ENCODE results near the gene MLST8.

MLST8 gene

DNA sequence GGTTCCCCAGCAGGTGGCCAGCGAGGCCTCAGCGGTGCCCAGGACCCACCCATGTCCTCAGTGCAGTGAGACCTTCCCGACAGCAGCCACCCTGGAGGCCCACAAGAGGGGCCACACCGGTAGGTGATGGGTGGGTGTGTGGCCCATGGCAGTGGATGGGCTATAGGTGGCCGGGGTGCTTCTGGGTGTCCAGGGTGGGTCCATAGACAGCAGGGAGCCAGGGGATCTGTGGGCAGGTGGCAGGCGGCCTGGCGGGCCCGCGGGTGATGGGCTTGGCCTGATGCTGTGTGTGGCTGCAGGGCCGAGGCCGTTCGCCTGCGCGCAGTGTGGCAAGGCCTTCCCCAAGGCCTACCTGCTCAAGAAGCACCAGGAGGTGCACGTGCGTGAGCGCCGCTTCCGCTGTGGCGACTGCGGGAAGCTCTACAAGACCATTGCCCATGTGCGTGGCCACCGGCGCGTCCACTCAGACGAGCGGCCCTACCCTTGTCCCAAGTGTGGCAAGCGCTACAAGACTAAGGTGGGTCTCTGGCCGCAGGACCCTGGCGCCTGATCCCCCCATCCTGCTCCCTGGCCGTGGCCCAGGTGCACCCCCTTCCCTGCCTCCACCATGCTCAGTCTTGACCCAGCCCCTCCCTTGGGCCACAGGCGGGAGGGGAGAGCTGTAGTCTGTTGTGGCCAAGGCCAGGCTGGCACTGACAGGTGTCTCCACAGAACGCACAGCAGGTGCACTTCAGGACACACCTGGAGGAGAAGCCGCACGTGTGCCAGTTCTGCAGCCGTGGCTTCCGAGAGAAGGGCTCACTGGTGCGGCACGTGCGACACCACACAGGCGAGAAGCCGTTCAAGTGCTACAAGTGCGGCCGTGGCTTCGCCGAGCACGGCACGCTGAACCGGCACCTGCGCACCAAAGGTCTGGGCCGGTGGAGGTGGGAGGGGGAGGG lies 28.9 kb downstream of the MLST8 start:
- no peak overlapping the region for H3K9ac ChIP-seq (ENCODE audit: low read length in 2 of 2)
- H3K36me3 ChIP-seq (ENCODE audit: control insufficient read depth in 2 of 2, insufficient read depth in 2 of 2, low read length in 2 of 2): peaks cover 47% of the 10 kb centered on the region in 2 donors
- H3K27ac ChIP-seq (ENCODE audit: low read length): no peak overlapping the region
- H3K27me3 ChIP-seq (ENCODE audit: control insufficient read depth in 1 of 2, insufficient read depth in 2 of 2, low read length in 2 of 2): peaks cover 22 to 31% of the 10 kb centered on the region in 2 donors
- no peaks in the 10 kb centered on the region for H3K9me3 ChIP-seq (ENCODE audit: control insufficient read depth in 2 of 2, low read length in 2 of 2)
- no peak overlapping the region for H3K4me3 ChIP-seq (ENCODE audit: low read length in 2 of 2)
- peaks cover 21% of the 10 kb centered on the region for H3K4me1 ChIP-seq (ENCODE audit: control insufficient read depth, insufficient read depth, low read length)

DNA sequence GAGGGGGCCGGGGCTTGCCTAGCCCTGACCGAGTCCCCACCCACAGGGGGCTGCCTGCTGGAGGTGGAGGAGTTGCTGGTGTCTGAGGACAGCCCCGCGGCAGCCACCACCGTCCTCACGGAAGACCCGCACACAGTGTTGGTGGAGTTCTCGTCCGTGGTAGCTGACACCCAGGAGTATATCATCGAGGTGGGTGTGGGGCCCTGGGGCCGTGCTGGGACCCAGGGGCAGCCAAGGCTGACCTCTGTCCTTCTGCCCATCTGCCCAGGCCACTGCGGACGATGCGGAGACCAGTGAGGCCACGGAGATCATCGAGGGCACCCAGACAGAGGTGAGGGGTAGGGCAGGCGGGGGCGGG lies 29.5 kb downstream of the MLST8 start:
- Histone ChIP-seq H3K4me1 (ENCODE audit: control insufficient read depth, insufficient read depth, low read length) (peaks cover 21% of the 10 kb centered on the region), H3K36me3 (ENCODE audit: control insufficient read depth in 2 of 2, insufficient read depth in 2 of 2, low read length in 2 of 2) (peaks cover 41 to 42% of the 10 kb centered on the region in 2 donors), H3K9me3 (ENCODE audit: control insufficient read depth in 2 of 2, low read length in 2 of 2) (no peaks in the 10 kb centered on the region), H3K9ac (ENCODE audit: low read length in 2 of 2) (no peak overlapping the region), H3K4me3 (ENCODE audit: low read length in 2 of 2) (no peak overlapping the region), H3K27ac (ENCODE audit: low read length) (no peak overlapping the region), H3K27me3 (ENCODE audit: control insufficient read depth in 1 of 2, insufficient read depth in 2 of 2, low read length in 2 of 2) (peaks cover 22 to 31% of the 10 kb centered on the region in 2 donors)

GRCh38 chr16:2235234-2235651 lies 30.0 kb downstream of the MLST8 start:
- H3K9me3 ChIP-seq (ENCODE audit: control insufficient read depth in 2 of 2, low read length in 2 of 2): no peaks in the 10 kb centered on the region
- H3K27me3 ChIP-seq (ENCODE audit: control insufficient read depth in 1 of 2, insufficient read depth in 2 of 2, low read length in 2 of 2): peaks cover 22 to 31% of the 10 kb centered on the region in 2 donors
- peaks cover 21% of the 10 kb centered on the region for H3K4me1 ChIP-seq (ENCODE audit: control insufficient read depth, insufficient read depth, low read length)
- H3K4me3 ChIP-seq (ENCODE audit: low read length in 2 of 2): no peak overlapping the region
- no peak overlapping the region for H3K9ac ChIP-seq (ENCODE audit: low read length in 2 of 2)
- peaks cover 38 to 39% of the 10 kb centered on the region in 2 donors for H3K36me3 ChIP-seq (ENCODE audit: control insufficient read depth in 2 of 2, insufficient read depth in 2 of 2, low read length in 2 of 2)
- no peak overlapping the region for H3K27ac ChIP-seq (ENCODE audit: low read length)

- no peak overlapping the region for H3K9ac ChIP-seq (ENCODE audit: low read length in 2 of 2)
- peaks cover 38 to 39% of the 10 kb centered on the region in 2 donors for H3K36me3 ChIP-seq (ENCODE audit: control insufficient read depth in 2 of 2, insufficient read depth in 2 of 2, low read length in 2 of 2)
- peaks cover 21% of the 10 kb centered on the region for H3K4me1 ChIP-seq (ENCODE audit: control insufficient read depth, insufficient read depth, low read length)
- H3K27me3 ChIP-seq (ENCODE audit: control insufficient read depth in 1 of 2, insufficient read depth in 2 of 2, low read length in 2 of 2): peaks cover 22 to 31% of the 10 kb centered on the region in 2 donors
- H3K4me3 ChIP-seq (ENCODE audit: low read length in 2 of 2): no peak overlapping the region
- no peak overlapping the region for H3K27ac ChIP-seq (ENCODE audit: low read length)
- no peaks in the 10 kb centered on the region for H3K9me3 ChIP-seq (ENCODE audit: control insufficient read depth in 2 of 2, low read length in 2 of 2)
These were observed 30.6 kb downstream of the MLST8 start for GRCh38 chr16:2235695-2236336.

- H3K27ac ChIP-seq (ENCODE audit: low read length): no peak within 1 kb of the TSS
- peaks cover 21% of the 10 kb centered on the region for H3K4me1 ChIP-seq (ENCODE audit: control insufficient read depth, insufficient read depth, low read length)
- no peak within 1 kb of the TSS for H3K9ac ChIP-seq (ENCODE audit: low read length in 2 of 2)
- H3K27me3 ChIP-seq (ENCODE audit: control insufficient read depth in 1 of 2, insufficient read depth in 2 of 2, low read length in 2 of 2): peaks cover 22 to 31% of the 10 kb centered on the region in 2 donors
- H3K4me3 ChIP-seq (ENCODE audit: low read length in 2 of 2): peak within 1 kb of the TSS in 1 of 2 donors; percentile 63
- peaks cover 33 to 36% of the 10 kb centered on the region in 2 donors for H3K36me3 ChIP-seq (ENCODE audit: control insufficient read depth in 2 of 2, insufficient read depth in 2 of 2, low read length in 2 of 2)
- no peaks in the 10 kb centered on the region for H3K9me3 ChIP-seq (ENCODE audit: control insufficient read depth in 2 of 2, low read length in 2 of 2)
These were observed 31.3 kb downstream of the MLST8 start, which contains the start of gene DNASE1L2 for GRCh38 chr16:2236337-2237101. DNASE1L2 (plus strand) TSS chr16:2236444; CDS start chr16:2236817, 373 bp downstream.

GRCh38 chr16:2237102-2237482 lies 31.8 kb downstream of the MLST8 start:
- peaks cover 20 to 31% of the 10 kb centered on the region in 2 donors for H3K27me3 ChIP-seq (ENCODE audit: control insufficient read depth in 1 of 2, insufficient read depth in 2 of 2, low read length in 2 of 2)
- no peak overlapping the region for H3K27ac ChIP-seq (ENCODE audit: low read length)
- H3K4me1 ChIP-seq (ENCODE audit: control insufficient read depth, insufficient read depth, low read length): peaks cover 21% of the 10 kb centered on the region
- peaks cover 27 to 30% of the 10 kb centered on the region in 2 donors for H3K36me3 ChIP-seq (ENCODE audit: control insufficient read depth in 2 of 2, insufficient read depth in 2 of 2, low read length in 2 of 2)
- peak overlapping the region in 1 of 2 donors; percentile 35 for H3K4me3 ChIP-seq (ENCODE audit: low read length in 2 of 2)
- H3K9me3 ChIP-seq (ENCODE audit: control insufficient read depth in 2 of 2, low read length in 2 of 2): no peaks in the 10 kb centered on the region
- no peak overlapping the region for H3K9ac ChIP-seq (ENCODE audit: low read length in 2 of 2)

- no peak overlapping the region for H3K27ac ChIP-seq (ENCODE audit: low read length)
- H3K9ac ChIP-seq (ENCODE audit: low read length in 2 of 2): no peak overlapping the region
- no peak overlapping the region for H3K4me3 ChIP-seq (ENCODE audit: low read length in 2 of 2)
- no peaks in the 10 kb centered on the region for H3K9me3 ChIP-seq (ENCODE audit: control insufficient read depth in 2 of 2, low read length in 2 of 2)
- H3K27me3 ChIP-seq (ENCODE audit: control insufficient read depth in 1 of 2, insufficient read depth in 2 of 2, low read length in 2 of 2): peaks cover 20 to 31% of the 10 kb centered on the region in 2 donors
- peaks cover 28 to 32% of the 10 kb centered on the region in 2 donors for H3K36me3 ChIP-seq (ENCODE audit: control insufficient read depth in 2 of 2, insufficient read depth in 2 of 2, low read length in 2 of 2)
- H3K4me1 ChIP-seq (ENCODE audit: control insufficient read depth, insufficient read depth, low read length): peaks cover 21% of the 10 kb centered on the region
These were observed 32.4 kb downstream of the MLST8 start for GRCh38 chr16:2237493-2238149.

GRCh38 chr16:2238150-2238837 lies 33.0 kb downstream of the MLST8 start:
- Histone ChIP-seq H3K36me3 (ENCODE audit: control insufficient read depth in 2 of 2, insufficient read depth in 2 of 2, low read length in 2 of 2) (peaks cover 23 to 29% of the 10 kb centered on the region in 2 donors), H3K4me3 (ENCODE audit: low read length in 2 of 2) (no peak overlapping the region), H3K27ac (ENCODE audit: low read length) (no peak overlapping the region), H3K9ac (ENCODE audit: low read length in 2 of 2) (no peak overlapping the region), H3K27me3 (ENCODE audit: control insufficient read depth in 1 of 2, insufficient read depth in 2 of 2, low read length in 2 of 2) (peaks cover 16 to 31% of the 10 kb centered on the region in 2 donors), H3K4me1 (ENCODE audit: control insufficient read depth, insufficient read depth, low read length) (peaks cover 21% of the 10 kb centered on the region), H3K9me3 (ENCODE audit: control insufficient read depth in 2 of 2, low read length in 2 of 2) (no peaks in the 10 kb centered on the region)

- H3K9me3 ChIP-seq (ENCODE audit: control insufficient read depth in 2 of 2, low read length in 2 of 2): no peaks in the 10 kb centered on the region
- no peak overlapping the region for H3K9ac ChIP-seq (ENCODE audit: low read length in 2 of 2)
- no peak overlapping the region for H3K4me3 ChIP-seq (ENCODE audit: low read length in 2 of 2)
- peaks cover 14 to 31% of the 10 kb centered on the region in 2 donors for H3K27me3 ChIP-seq (ENCODE audit: control insufficient read depth in 1 of 2, insufficient read depth in 2 of 2, low read length in 2 of 2)
- H3K27ac ChIP-seq (ENCODE audit: low read length): no peak overlapping the region
- peaks cover 22 to 29% of the 10 kb centered on the region in 2 donors for H3K36me3 ChIP-seq (ENCODE audit: control insufficient read depth in 2 of 2, insufficient read depth in 2 of 2, low read length in 2 of 2)
- H3K4me1 ChIP-seq (ENCODE audit: control insufficient read depth, insufficient read depth, low read length): peaks cover 21% of the 10 kb centered on the region
These were observed 33.8 kb downstream of the MLST8 start for GRCh38 chr16:2238838-2239675.
